GM18508 (cell line): ENCODE data around the gene CNN2.

Source experiments
- ATAC-seq: cut with Tn5 transposase; IDR thresholded peaks from one replicate; pipeline ENCODE4 v1.9.1; 2021; ENCODE audit warnings: moderate number of reproducible peaks; ENCODE audit not compliant: insufficient read depth, unreplicated experiment

CNN2 gene

DNA sequence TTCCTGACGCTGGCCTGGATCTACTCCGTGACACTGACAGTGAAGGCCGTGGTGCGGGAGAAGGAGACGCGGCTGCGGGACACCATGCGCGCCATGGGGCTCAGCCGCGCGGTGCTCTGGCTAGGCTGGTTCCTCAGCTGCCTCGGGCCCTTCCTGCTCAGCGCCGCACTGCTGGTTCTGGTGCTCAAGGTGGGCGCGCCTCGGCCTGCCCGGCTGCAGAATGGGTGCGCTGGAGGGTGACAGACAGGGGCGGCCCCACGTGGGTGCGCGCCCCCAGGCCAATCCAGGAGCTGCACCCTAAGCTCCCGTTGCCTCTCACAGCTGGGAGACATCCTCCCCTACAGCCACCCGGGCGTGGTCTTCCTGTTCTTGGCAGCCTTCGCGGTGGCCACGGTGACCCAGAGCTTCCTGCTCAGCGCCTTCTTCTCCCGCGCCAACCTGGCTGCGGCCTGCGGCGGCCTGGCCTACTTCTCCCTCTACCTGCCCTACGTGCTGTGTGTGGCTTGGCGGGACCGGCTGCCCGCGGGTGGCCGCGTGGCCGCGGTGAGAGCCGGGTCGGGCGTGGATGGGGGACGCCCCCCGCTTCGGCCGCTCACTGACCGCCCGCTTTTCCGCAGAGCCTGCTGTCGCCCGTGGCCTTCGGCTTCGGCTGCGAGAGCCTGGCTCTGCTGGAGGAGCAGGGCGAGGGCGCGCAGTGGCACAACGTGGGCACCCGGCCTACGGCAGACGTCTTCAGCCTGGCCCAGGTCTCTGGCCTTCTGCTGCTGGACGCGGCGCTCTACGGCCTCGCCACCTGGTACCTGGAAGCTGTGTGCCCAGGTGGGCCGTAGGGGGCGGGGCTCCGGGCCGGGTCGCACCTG is 20.7 kb downstream of the CNN2 start:
- no peak for ATAC-seq

DNA sequence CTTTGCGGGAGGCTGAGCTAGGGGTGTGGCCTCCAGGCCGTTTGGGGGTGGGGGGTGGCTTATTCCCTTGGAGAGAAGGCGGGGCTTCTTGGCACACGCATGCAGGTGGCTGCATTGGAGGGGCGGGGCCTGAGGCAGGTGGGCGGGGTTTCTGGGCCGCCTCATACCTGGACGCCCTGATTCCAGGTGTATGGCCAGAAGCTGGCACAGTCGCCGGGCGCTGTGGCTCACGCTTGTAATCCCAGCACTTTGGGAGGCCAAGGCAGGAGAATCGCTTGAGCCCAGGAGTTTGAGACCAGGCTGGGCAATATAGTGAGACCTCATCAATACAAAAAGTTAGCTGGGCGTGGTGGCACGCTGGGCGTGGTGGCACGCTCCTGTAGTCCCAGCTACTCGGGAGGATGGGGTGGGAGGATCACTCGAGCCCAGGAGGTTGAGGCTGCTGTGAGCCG is 21.3 kb downstream of the CNN2 start:
- ATAC-seq, result no peak

DNA sequence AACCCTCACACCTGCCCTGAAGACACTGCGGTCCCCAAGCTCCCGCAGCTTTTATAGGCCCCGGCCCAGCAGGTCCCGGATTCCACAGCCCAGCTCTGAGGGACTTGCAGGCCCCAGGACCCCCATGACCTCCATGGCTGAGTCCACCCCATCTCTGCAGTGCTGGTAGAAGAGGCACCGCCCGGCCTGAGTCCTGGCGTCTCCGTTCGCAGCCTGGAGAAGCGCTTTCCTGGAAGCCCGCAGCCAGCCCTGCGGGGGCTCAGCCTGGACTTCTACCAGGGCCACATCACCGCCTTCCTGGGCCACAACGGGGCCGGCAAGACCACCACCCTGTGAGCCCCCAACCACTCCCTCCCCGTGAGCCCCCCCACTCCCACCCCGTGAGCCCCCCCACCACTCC is 22.7 kb downstream of the CNN2 start:
- no peak for ATAC-seq

DNA sequence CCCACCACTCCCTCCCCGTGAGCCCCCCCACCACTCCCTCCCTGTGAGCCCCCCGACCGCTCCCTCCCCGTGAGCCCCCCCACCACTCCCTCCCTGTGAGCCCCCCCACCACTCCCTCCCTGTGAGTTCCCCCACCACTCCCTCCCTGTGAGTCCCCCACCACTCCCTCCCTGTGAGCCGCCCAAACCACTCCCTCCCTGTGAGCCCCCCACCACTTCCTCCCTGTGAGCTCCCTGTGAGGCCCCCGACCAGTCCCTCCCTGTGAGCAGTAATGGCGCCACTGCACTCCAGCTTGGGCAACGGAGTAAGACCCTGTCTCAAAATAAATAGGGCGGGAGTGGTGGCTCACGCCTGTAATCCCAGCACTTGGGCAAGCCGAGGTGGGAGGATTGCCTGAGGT is 23.4 kb downstream of the CNN2 start:
- no peak for ATAC-seq

DNA sequence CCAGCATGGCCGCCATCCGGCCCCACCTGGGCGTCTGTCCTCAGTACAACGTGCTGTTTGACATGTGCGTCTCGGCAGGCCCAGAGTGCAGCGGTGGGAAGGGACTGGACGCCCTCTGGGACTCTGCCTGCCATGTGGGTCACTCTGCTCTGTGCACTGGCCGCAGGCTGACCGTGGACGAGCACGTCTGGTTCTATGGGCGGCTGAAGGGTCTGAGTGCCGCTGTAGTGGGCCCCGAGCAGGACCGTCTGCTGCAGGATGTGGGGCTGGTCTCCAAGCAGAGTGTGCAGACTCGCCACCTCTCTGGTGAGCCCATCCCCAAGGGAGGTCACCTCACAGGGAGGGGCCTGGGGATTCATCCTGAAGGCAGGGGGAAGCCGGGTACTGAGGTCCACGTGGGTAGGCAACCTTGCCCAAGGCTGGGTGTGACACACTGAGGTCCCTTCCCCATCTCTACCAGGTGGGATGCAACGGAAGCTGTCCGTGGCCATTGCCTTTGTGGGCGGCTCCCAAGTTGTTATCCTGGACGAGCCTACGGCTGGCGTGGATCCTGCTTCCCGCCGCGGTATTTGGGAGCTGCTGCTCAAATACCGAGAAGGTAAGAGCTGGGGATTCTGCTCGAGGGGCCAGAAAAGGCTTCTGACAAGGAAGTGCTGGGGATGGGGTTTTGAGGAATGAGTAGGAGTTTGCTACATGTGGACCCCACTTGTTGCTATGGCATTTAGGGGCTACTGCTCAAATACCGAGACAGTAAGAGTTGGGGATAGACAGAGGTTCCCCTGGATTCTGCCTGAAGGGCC is 24.8 kb downstream of the CNN2 start:
- ATAC-seq, result no peak

DNA sequence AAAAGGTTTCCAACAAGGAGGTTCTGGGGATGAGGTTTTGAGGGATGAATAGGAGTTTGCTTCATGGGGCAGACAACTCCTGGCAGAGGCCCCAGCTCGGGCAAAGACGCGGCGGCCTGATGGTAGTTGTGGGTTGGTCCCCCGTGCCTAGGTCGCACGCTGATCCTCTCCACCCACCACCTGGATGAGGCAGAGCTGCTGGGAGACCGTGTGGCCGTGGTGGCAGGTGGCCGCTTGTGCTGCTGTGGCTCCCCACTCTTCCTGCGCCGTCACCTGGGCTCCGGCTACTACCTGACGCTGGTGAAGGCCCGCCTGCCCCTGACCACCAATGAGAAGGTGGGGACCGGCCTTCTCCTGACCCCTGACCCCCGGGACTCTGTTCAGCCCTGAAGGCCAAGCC is 25.4 kb downstream of the CNN2 start:
- ATAC-seq, result no peak

DNA sequence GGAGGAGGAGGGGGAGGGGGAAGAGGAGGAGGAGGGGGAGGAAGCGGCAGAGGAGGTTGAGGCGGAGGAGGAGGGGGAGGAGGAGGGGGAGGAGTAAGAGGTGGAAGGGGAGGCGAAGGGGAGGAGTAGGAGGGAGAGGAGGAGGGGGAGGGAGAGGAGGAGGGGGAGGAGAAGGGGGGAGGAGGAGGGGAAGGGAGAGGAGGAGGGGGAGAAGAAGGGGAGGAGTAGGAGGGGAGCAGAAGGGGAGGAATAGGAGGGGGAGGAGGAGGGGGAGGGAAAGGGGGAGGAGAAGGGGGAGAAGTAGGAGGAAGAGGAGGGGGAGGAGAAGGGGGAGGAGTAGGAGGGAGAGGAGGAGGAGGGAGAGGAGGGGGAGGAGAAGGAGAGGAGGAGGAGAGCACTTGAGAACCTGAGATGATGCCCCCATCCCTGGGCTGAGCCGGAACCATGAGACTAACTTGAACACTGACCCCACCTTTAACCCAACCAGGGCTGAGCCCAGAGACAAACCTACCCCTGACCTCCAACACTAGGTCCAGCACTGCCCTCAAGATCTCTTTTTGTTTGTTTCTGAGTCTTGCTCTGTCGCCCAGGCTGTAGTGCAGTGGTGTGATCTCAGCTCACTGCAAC is 26.1 kb downstream of the CNN2 start:
- no peak for ATAC-seq

DNA sequence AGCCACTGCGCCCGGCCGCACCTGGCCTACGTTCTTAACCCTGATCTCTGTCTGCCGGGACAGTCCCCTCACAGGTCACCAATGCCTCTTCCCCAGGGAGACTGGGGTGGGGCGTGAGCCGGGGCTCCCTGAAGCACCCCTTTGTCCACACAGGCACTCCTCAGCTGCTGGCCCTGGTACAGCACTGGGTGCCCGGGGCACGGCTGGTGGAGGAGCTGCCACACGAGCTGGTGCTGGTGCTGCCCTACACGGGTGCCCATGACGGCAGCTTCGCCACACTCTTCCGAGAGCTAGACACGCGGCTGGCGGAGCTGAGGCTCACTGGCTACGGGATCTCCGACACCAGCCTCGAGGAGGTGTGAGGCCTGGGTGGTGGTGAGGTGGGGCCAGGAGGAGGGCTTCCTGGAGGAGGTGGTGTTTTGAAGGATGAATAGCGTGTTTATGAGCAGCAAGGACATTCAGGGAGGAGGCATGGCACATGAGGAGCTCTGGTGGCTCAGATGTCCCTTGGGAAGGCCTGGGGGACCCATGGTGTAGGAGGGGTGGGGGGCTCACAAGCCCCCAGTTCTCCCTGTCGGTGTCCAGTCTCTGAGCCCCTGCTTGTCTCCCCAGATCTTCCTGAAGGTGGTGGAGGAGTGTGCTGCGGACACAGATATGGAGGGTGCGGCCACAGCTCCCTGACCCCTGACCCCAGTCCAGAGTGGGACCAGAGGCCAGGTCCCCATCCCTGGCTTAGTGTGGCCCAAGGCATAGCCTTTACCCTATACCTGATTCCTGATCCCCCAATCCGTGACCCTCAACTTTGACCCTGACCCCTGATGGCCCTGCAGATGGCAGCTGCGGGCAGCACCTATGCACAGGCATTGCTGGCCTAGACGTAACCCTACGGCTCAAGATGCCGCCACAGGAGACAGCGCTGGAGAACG is 27.0 kb downstream of the CNN2 start:
- no peak for ATAC-seq

DNA sequence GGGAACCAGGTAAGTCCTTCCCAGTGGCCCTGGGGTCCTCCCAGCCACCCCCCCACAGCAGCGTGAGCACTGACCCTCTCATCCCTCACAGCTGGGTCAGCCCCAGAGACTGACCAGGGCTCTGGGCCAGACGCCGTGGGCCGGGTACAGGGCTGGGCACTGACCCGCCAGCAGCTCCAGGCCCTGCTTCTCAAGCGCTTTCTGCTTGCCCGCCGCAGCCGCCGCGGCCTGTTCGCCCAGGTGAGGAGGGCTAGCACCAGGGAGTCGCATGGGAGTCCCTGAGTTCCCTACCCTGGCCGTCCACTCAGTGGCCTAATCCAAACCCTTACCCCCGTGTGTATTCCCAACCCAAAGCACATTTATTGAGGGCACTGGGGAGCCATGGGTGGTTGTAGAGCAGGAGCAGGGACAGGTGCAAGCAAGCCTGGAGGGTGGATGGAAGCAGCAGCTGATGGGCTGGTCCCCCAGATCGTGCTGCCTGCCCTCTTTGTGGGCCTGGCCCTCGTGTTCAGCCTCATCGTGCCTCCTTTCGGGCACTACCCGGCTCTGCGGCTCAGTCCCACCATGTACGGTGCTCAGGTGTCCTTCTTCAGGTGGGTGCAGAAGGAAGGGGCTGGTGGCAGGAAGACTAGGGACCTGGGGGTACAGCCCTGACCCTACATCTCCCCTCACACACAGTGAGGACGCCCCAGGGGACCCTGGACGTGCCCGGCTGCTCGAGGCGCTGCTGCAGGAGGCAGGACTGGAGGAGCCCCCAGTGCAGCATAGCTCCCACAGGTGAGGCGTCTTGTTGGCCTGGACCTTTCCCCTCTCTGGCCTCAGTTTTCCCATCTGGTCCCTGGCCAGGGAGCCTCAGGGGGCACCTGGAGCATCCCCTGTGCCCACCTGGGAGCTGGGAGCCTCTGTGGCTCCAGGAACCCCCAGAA is 28.0 kb downstream of the CNN2 start:
- ATAC-seq, result no peak

DNA sequence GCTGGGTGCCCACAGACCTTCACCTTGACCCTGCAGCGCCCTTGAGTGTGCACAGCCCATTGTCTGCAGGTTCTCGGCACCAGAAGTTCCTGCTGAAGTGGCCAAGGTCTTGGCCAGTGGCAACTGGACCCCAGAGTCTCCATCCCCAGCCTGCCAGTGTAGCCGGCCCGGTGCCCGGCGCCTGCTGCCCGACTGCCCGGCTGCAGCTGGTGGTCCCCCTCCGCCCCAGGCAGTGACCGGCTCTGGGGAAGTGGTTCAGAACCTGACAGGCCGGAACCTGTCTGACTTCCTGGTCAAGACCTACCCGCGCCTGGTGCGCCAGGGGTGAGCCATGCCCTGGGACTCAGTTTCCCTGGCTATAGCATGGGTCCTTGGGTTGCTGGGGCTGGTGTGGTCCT is 28.6 kb downstream of the CNN2 start:
- ATAC-seq, result no peak

DNA sequence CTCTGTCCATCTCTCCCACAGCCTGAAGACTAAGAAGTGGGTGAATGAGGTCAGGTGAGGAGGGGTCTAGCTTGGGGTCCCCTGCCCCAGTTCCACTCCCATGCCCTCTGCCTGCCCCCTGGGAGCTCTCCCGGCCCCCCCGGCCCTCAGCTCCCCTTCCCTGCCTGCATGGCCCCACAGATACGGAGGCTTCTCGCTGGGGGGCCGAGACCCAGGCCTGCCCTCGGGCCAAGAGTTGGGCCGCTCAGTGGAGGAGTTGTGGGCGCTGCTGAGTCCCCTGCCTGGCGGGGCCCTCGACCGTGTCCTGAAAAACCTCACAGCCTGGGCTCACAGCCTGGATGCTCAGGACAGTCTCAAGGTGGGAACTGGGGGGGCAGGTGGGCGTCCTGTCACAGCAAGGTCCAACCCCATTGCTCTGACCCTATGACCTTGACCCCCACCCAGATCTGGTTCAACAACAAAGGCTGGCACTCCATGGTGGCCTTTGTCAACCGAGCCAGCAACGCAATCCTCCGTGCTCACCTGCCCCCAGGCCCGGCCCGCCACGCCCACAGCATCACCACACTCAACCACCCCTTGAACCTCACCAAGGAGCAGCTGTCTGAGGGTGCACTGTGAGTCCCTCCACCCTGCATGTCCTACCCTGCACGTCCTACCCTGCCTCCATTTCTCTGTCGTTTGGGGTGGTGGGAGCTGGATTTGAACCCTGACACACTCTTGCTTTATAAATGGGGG is 29.6 kb downstream of the CNN2 start:
- ATAC-seq, result no peak

DNA sequence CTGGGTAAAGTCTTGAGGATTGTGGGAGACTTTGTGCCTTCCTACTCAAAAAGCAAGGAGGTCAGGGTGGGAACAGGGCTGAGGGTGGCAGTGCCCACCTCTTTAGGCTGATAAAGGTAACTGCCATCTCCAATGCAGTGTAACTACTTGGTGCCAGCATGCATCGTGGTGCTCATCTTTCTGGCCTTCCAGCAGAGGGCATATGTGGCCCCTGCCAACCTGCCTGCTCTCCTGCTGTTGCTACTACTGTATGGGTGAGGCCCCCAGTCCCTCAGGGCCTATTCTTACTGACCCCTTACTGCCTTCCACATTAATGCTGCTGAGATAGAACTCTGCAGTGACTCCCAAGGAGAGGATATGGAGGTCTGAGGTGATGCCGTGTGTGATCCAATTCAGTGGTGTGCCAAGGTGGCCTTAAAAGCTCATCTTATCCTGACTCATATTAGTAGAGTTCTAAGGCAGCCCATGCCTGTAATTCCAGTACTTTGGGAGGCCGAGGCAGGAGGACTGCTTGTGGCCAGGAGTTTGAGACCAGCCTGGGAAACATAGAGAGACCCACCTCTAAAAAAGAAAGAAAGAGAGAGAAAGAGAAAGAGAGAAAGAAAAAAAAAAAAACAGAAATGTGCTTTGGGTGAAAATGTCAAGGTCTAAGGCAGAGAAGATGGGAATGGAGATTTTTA is 30.9 kb downstream of the CNN2 start:
- ATAC-seq, result no peak

DNA sequence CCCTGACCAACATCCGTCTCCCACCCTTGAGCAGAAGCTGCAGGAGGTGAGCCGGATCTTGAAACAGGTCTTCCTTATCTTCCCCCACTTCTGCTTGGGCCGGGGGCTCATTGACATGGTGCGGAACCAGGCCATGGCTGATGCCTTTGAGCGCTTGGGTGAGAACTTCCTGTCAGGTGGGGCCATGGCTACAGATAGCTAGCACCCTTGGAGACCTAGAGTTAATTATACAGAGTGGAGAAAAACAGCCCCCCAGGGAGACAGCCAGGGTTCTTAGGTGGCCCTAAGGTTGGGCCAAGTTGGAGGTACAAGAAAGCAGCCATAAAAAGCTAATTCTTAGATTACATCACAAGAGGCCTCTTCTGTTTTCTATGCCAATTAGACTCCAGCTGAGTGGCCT is 31.7 kb downstream of the CNN2 start:
- no peak for ATAC-seq

DNA sequence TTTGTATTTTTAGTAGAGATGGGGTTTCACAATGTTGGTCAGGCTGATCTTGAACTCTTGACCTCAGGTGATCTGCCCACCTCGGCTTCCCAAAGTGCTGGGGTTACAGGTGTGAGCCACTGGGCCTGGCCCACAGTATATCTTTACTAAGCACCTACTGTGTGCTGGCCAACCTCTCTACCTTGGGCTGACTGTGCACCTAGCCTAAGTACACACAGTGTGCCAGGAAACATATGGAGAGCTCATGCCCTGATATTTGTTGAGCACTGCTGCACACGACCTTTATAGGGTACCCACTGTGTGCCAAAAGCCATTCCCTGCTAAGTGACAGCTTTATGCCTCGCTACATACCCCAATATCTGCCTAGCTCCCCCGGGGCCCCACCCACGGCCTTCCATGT is 34.3 kb downstream of the CNN2 start:
- ATAC-seq, result no peak

DNA sequence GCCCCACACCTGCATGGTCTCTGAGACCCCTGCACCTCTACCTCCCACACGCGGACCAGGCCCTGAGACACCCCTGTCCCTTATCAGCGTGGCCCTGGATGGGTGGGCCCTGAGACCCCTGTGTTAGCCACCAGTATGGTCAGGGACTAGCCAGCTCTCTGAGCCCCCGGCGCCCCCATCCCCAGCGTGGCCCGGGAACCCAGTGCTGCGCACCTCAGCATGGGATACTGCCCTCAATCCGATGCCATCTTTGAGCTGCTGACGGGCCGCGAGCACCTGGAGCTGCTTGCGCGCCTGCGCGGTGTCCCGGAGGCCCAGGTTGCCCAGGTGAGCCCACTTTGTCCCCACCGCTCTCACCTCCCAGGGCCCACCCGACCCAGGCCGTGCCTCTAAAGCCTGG is 35.6 kb downstream of the CNN2 start:
- ATAC-seq, result no peak

DNA sequence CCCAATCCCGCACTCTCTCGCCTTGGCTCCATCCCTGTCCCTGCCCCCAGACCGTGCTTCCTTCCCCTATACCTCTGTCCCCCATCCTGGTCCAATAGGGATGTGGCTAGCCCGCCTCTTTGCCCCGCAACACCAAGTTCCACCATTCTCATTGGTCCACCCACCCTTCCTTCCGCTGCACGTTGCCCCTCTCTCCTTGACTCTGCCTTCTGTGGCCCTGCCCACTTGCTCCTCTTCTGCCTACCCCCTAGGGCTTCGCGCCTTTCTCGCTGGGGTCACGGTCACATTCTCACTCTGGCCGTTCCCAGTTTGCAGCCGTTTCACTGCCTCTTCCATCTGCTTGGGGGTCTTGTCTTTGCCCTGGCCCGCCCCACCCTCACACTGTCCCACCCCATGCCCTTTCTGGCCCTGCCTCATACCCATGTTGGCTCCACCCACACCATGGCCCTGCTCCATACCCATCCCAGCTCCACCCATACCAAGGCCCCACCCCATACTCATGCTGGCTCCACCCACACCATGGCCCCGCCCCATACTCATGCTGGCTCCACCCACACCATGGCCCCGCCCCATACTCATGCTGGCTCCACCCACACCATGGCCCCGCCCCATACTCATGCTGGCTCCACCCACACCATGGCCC is 36.1 kb downstream of the CNN2 start:
- no peak for ATAC-seq
